Kidney epithelial cell (primary cell): ENCODE measurements around the gene LGMN. TPM values are rescaled to one million over a fixed set of nuclear protein-coding genes. Genes with fewer than 3 reads are reported as not detected.
"Not testable (repeated sequence)": the region's sequence is repeated elsewhere in the genome, so short reads cannot be mapped to it uniquely, and the experiment has no call there.

Source experiments
- DNase-seq: peaks from one replicate; pipeline ENCODE4 v3.0.0-alpha.2; 2010; ENCODE audit warnings: low read depth
- H3K27me3 ChIP-seq: 2 replicates; pipeline ENCODE4 v1.6.0; 2011; ENCODE audit warnings: low read length; ENCODE audit not compliant: control insufficient read depth, insufficient read depth
- H3K36me3 ChIP-seq: 2 replicates; pipeline ENCODE4 v1.5.1; 2011; ENCODE audit warnings: low read length; ENCODE audit not compliant: control insufficient read depth, insufficient read depth
- H3K4me3 ChIP-seq: 2 replicates; pipeline ENCODE4 v1.5.1; 2011; ENCODE audit warnings: low read depth, mild to moderate bottlenecking, control low read depth, low read length
- CTCF ChIP-seq: IDR thresholded peaks from 2 replicates; pipeline ENCODE4 v1.5.1; 2011; ENCODE audit warnings: mild to moderate bottlenecking, moderate library complexity, low read length, control low read depth, inconsistent platforms; ENCODE audit not compliant: insufficient read depth, poor library complexity, severe bottlenecking
- total RNA-seq: library from RNA; depleted of rRNA; stranded (reverse); fragments of >200 nt; gene quantifications from 2 replicates; pipeline ENCODE4 v1.2.3, GENCODE V29; 2015

LGMN gene
- total RNA-seq, 1 donor from 2014 or later: 56.9 TPM

DNA sequence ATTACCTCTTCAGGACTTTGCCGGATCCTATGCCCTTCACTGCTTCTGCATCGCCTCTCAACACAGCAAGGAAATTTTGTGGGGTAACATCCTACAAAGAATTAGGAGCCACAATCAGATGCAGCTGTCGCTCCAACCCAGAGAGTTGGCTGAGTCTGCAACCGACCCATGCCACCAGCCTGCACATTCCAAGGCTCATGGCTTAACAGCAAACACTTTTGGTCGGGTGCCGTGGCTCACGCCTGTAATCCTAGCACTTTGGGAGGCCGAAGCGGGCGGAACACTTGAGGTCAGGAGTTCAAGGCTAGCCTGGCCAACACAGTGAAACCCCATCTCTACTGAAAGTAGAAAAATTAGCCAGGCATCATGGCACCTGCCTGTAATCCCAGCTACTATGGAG is 32.3 kb downstream of the LGMN start:
- TF ChIP-seq CTCF: no peak

DNA sequence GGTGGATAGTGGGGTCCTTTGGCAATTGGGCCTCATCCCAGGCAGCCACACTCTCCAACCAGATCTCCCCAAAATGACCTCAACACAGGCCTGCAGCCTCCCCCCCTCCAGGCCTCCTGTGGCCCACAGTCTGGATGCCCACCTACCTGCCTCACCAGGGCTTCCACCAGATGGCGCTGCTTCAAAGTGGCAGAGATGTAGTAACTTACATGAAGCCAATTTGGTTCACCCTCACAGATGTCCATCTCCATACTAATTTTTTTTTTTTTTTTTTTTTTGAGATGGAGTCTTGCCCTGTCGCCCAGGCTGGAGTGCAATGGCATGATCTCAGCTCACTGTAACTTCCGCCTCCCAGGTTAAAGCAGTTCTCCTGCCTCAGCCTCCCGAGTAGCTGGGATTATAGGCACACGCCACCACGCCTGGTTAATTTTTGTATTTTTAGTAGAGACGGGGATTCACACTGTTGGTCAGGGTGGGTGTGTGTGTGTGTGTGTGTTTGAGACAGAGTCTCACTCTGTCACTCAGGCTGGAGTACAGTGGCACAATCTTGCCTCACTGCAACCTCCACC is 33.6 kb downstream of the LGMN start:
- not testable (repeated sequence) for DNase-seq, H3K27me3 ChIP-seq, H3K4me3 ChIP-seq, H3K36me3 ChIP-seq
- peak; percentile 79 for TF ChIP-seq CTCF

More for the DNA sequence above, 32.3 kb downstream of the LGMN start:
- Histone ChIP-seq H3K27me3 (no peaks in the 10 kb centered on the region), H3K4me3 (no peak overlapping the region), H3K36me3 (no peaks in the 10 kb centered on the region)
- no peak for DNase-seq

- no peaks in the 10 kb centered on the region for H3K36me3 ChIP-seq
- TF ChIP-seq CTCF: no peak
- no peaks in the 10 kb centered on the region for H3K27me3 ChIP-seq
- H3K4me3 ChIP-seq: no peak overlapping the region
- no peak for DNase-seq
Observed at GRCh38 chr14:92712654-92713051, 35.8 kb downstream of the LGMN start.

DNA sequence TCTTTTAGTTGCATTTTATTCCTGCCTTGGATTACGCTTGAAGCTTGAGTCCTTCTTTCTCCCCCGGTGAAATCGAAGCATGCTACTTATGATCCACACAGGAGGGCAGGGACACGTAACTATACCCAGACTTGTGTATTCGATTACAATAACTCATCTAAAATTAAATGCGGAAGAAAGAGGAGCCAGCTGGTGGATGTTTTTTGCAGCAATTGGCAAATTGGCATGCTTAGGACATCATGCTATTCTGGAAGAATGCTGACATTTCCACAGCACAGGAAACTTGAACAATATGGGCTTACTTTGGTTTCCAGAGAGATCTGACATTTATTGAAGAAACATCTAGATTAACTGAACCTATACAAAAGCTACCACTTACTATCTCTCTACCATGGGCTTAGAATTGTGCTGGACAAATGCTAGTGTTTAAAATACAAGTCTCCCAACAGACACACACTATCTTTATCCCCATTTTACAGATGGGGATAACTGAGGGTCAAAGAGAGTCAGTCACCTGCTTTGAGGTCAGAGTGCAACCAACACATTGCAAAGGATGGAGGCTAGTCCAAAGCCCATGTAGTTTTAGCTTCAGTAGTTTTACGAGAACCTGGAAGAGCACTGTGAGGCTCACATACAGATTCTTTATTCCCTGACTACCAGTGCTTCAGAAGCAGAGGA is 36.3 kb downstream of the LGMN start:
- DNase-seq: no peak
- no peaks in the 10 kb centered on the region for H3K36me3 ChIP-seq
- no peak overlapping the region for H3K4me3 ChIP-seq
- no peaks in the 10 kb centered on the region for H3K27me3 ChIP-seq
- no peak for TF ChIP-seq CTCF

DNA sequence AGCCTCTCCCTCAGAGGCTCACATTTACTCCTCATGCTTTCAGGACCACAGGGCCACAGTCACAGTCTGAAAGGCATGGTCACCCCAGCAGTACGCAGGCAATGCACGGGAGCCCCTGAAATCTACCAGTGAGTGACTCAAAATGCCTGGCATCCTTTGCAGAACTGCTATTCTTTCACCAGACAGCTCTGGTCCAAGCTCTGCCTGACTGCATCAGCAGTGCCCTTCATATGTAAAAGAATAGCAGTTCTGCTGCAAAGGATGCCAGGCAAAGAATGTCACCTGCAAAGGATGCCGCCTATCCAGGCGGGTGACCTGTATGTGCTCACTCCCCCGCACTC is 38.5 kb downstream of the LGMN start:
- Histone ChIP-seq H3K4me3 (no peak overlapping the region), H3K36me3 (no peaks in the 10 kb centered on the region)
- no peak for TF ChIP-seq CTCF

More for the DNA sequence above, 38.5 kb downstream of the LGMN start:
- no peaks in the 10 kb centered on the region for H3K27me3 ChIP-seq
- no peak for DNase-seq
